Erythroblast (primary cell): ENCODE measurements around the gene MT1M.

Experiments
- GATA1 ChIP-seq: IDR thresholded peaks from 2 replicates; pipeline ENCODE4 v1.6.1; 2011; ENCODE audit warnings: low read depth, mild to moderate bottlenecking, control low read depth, low read length, moderate library complexity
- POLR2A ChIP-seq: IDR thresholded peaks from 2 replicates; pipeline ENCODE4 v1.6.1; 2011; ENCODE audit warnings: mild to moderate bottlenecking, low read length

DNA sequence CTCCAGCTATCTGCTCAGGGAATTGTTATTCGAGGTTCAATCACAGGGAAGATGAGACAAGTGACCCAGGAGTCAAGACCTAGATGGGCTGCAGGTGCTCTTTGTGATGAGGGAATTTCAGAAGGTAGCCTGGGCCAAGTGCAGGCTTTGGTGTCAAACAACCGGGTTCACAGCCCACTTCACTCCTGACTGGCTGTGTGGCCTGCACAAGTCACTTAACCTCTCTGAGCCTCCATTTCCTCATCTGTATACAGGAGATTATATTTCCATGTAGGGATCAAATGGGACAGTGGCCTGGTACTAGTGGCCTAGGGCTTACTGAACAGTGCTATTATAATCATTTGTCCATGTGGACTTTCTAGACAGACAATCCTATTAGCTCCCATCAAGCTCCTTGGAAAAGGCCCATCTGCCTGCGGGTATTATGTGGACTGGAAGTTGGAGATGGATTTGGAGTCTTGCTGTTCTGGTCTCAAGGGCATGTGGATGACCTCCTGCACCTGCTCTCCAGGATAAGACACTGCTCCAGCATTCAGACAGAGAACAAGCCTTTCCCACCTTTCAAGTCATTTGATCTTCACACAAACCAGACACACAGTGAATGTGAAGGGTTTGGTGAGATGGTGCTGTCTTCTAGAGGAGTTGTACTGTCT lies 46.7 kb downstream of the MT1M start:
- TF ChIP-seq POLR2A (no peak), GATA1 (no peak)
